HEK293T (cell line): ENCODE data around the gene UBE2U.

Source experiments
- CTBP1 ChIP-seq: fragments of 450-650 bp; IDR thresholded peaks from 2 replicates; pipeline ENCODE4 v1.6.1; 2016; ENCODE audit warnings: borderline replicate concordance
- ELF4 ChIP-seq: fragments of 450-650 bp; IDR thresholded peaks from 2 replicates; pipeline ENCODE4 v1.6.1; 2017; ENCODE audit warnings: antibody characterized with exemption
- FOXA1 ChIP-seq: fragments of 450-650 bp; IDR thresholded peaks from 2 replicates; pipeline ENCODE4 v1.6.1; 2016; ENCODE audit warnings: mild to moderate bottlenecking
- FOXM1 ChIP-seq: fragments of 450-650 bp; IDR thresholded peaks from 2 replicates; pipeline ENCODE4 v1.6.1; 2017; ENCODE audit warnings: mild to moderate bottlenecking, borderline replicate concordance
- SP1 ChIP-seq: fragments of 450-650 bp; IDR thresholded peaks from 2 replicates; pipeline ENCODE4 v1.6.1; 2017
- TARDBP ChIP-seq: fragments of 450-650 bp; IDR thresholded peaks from 2 replicates; pipeline ENCODE4 v1.6.1; 2016

DNA sequence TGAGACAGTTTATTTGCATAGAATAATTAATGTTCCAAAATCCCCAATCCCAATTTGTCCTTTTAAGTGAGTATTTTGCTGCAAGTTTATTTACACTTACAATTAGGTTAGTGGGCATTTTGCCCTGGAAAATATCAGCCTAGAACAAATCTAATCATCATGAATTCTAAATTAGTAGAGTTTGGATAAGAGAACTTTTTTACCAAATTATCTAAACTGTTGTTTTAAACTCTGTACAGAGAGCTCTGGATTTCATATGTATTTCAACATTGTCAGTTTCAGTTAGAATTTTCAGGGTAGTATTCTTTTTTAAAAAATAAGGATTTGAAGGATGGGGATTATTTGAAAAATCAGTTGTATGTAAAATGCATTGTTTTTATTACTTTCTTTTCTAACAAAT is 27.8 kb upstream of the UBE2U start:
- TF ChIP-seq ELF4 (no peak), SP1 (no peak), FOXA1 (no peak), CTBP1 (no peak), FOXM1 (no peak), TARDBP (no peak)
